HG03520 (cell line): ENCODE data around the gene FCHSD2.
"Not testable (repeated sequence)": the region's sequence is repeated elsewhere in the genome, so short reads cannot be mapped to it uniquely, and the experiment has no call there.

Experiments
- ATAC-seq: cut with Tn5 transposase; IDR thresholded peaks from one replicate; pipeline ENCODE4 v1.9.1; 2021; ENCODE audit warnings: mild to moderate bottlenecking, moderate library complexity; ENCODE audit not compliant: unreplicated experiment

FCHSD2 gene

GRCh38 chr11:72811686-72812085 is 330.4 kb downstream of the FCHSD2 start:
- not testable (repeated sequence) for ATAC-seq

- ATAC-seq = no peak
Observed at GRCh38 chr11:72808331-72808798, 333.8 kb downstream of the FCHSD2 start.

GRCh38 chr11:72807792-72808191 is 334.3 kb downstream of the FCHSD2 start:
- no peak for ATAC-seq

DNA sequence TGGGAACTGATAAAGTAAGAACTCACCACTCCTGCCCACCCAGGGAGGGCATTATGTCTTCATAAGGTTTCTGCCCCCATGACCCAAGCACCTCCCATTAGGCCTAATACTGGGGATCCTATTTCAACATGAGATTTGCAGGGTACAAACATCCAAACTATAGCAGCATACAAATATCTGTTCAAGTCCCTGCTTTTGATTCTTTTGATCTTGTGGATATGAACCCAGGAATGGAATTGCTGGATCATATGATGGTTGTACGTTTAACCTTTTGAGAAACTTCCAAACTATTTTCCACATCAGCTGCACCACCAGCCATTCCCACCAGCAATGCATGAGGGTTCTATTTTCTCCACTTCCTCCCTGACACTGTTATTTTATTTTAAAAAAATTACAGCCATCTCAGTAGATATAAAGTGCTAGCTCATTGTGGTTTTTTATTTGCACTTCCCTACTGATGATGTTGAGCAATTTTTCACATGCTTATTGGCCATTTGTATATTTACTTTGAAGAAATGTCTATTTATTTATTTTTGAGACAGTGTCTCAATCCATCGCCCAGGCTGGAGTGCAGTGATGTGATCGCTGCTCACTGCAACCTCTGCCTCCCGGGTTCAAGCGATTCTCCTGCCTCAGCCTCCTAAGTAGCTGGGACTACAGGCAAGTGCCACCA is 335.0 kb downstream of the FCHSD2 start:
- no peak for ATAC-seq

GRCh38 chr11:72806378-72806777 is 335.7 kb downstream of the FCHSD2 start:
- not testable (repeated sequence) for ATAC-seq

DNA sequence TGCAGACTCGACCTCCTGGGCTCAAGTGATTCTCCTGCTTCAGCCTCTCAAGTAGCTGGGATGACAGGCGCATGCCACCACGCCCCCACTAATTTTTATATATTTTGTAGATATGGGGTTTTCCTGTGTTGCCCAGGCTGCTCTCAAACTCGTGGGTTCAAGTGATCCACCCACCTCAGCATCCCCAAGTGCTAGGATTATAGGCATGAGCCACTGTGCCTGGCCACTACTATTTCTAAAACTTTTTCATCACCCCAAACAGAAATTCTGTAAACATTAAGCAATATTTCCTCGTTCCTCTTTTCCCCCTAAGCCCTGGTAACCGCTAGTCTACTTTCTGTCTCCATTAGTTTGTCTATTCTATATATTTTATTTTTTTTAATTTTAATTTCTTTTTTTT is 336.9 kb downstream of the FCHSD2 start:
- no peak for ATAC-seq

DNA sequence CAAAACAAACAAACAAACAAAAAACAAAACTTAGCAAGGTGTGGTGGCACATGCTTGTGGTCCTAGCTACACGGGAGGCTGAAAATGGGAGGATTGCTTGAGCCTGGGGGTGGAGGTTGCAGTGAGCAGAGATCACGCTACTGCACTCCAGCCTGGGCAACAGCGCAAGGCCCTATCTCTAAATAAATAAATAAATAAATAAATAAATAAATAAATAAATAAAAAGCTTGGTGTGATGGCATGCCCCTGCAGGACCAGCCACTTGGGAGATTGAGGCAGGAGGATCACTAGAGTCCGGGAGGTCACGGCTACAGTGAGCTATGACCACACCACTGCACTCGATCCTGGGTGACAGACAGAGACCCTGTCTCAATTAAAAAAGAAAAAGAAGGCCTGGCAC is 339.3 kb downstream of the FCHSD2 start:
- no peak for ATAC-seq

GRCh38 chr11:72799441-72799840 is 342.7 kb downstream of the FCHSD2 start:
- ATAC-seq = no peak

GRCh38 chr11:72798361-72798760 is 343.8 kb downstream of the FCHSD2 start:
- no peak for ATAC-seq

DNA sequence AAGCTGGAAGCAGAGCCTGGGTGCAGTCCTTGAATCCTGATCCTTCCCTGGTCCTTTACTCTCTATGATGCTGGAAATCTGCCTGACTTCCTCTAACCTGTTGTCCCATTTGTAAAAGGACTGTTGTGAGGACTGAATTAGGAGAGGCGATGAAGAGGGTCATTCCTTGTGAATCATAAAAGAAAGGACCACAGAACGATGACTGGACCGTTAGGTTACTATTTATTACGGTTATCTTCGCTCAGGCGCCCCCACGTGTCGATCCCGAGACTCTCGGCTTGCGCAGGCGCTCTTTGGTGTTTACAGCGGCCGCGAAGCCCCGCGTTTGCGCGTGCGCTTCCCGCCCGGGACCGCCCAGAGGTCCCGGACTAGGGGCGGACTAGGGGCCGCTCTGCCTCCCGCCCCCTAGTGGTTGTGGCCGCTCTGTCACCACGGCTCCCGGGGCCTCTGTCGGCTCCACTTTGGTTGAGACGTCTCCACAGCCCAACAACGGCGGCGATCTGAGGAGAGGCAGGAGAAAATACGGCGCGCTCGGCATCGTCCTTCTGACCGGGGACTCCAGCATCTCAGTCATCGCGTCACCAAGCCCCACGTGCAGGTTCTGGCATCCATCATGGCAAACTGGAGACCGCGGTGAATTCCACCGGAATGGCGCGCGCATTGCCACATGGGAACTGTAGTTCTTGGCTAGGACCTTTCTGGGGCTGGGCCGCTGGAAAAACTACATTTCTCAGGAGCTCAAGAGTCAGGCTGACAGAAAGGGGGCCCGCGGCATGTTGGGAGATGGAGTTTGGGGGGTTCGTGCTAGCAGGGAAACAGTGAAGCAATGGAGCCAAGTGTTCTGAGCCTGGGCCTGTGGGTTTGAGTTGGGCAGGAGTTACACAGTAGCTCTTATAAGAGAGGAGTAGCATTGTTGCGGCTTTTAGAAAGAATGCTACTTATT is 348.4 kb downstream of the FCHSD2 start, which contains the start of gene STARD10:
STARD10 (minus strand) TSS at position 623 of the 943 bp plus-strand sequence. CDS start 12,866 bp downstream, outside the sequence.
- ATAC-seq = peak; percentile 83

- no peak for ATAC-seq
Observed at GRCh38 chr11:72793076-72793424, 349.1 kb downstream of the FCHSD2 start.

DNA sequence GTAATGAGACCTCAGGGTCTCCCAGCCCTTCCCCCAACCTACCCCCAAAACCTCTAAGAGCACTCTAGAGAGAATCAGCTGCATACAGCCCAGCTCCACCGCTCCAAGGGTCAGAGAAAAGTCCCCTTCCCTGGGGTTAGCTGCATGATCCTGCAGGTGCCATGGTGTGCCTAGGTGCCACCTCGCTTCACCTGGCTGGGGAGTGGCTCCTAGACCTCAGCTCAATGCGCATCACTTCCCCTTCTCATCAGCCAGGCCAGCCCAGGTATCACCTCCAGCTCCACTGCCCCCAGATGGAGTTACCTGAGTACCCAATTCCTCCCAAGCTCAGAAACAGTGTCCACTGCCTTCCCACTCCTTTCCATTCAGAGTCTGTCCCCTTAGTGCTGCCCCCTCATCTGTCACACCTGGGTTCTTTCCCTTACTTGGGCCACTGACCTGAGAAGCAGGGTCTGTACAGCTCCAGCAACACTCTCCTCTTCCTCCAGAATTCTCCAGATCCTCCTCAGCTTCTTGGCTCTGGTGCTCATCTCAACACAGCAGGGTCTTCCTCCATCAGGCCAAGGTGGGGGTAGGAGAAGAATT is 349.6 kb downstream of the FCHSD2 start:
- ATAC-seq = no peak

DNA sequence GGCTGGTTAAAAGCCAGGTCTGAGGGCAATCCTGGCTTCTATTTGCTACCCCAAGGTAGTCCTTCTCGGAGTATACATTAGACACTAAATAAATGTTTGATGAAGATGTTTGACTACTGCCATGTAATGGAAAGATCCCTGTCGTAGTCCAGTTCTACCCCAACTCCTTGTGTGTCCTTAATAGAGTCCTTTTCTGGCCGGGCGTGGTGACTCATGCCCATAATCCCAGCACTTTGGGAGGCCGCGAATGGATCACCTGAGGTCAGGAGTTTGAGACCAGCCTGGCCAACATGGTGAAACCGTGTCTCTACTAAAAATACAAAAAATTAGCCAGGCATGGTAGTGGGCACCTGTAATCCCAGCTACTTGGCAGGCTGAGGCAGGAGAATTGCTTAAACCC is 350.9 kb downstream of the FCHSD2 start:
- not testable (repeated sequence) for ATAC-seq

DNA sequence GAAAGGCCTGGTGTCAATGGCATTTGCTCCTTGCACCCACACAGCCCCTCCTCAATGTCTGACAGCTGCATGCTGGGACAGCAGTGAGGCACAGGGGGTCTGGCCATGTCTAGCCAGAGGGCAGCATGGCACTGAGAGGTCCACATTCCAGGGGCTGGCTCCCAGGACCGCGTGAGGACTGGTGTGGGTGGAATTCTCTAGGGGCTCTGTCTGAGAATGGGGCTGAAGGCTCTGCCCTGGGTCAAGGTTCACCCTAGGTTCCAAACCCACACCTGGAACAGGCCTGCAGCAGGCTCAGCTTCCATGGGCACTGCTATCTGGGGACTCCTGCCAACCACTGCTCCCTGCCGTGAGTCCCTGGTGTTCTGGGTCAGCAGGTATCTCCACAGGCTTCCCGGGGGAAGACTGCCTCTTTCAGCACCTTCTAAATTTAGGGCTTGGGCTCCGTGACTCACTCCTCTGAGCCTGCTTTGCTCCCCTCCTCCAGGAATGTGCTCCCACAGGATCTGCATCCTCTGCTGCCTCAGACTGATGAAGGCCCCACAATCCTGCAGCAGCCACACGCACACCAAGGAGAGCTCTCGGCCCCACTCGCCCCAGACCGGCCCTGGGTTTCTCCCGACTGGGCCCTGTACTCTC is 352.5 kb downstream of the FCHSD2 start:
- ATAC-seq = no peak

GRCh38 chr11:72788241-72788640 is 353.9 kb downstream of the FCHSD2 start:
- ATAC-seq = no peak

- ATAC-seq = peak; percentile 58
Observed at GRCh38 chr11:72787216-72788104, 354.7 kb downstream of the FCHSD2 start.
